ENCODE measurements around the gene NTM.
"Not testable (repeated sequence)": the region's sequence is repeated elsewhere in the genome, so short reads cannot be mapped to it uniquely, and the experiment has no call there.

Gene NTM

GRCh38 chr11:131894615-131895544 lies 524.5 kb downstream of the NTM start:
- DNase-seq (ENCODE audit: low read depth) = no peak

- DNase-seq (ENCODE audit: low read depth) = no peak
Measured at GRCh38 chr11:131895865-131896264, 525.5 kb downstream of the NTM start.

GRCh38 chr11:131896978-131897615 lies 526.7 kb downstream of the NTM start:
- no peak for DNase-seq (ENCODE audit: low read depth)

GRCh38 chr11:131897956-131898355 lies 527.5 kb downstream of the NTM start:
- DNase-seq (ENCODE audit: low read depth) = no peak

- DNase-seq (ENCODE audit: low read depth) = no peak
Measured at GRCh38 chr11:131898949-131899348, 528.5 kb downstream of the NTM start.

- DNase-seq (ENCODE audit: low read depth) = no peak
Measured at GRCh38 chr11:131899950-131900580, 529.6 kb downstream of the NTM start.

- DNase-seq (ENCODE audit: low read depth) = no peak
Measured at GRCh38 chr11:131902421-131902820, 532.0 kb downstream of the NTM start.

GRCh38 chr11:131903074-131903473 lies 532.7 kb downstream of the NTM start:
- DNase-seq (ENCODE audit: low read depth) = no peak

- no peak for DNase-seq (ENCODE audit: low read depth)
Measured at GRCh38 chr11:131904756-131905155, 534.3 kb downstream of the NTM start.

GRCh38 chr11:131906963-131907362 lies 536.5 kb downstream of the NTM start:
- no peak for DNase-seq (ENCODE audit: low read depth)

GRCh38 chr11:131907371-131907770 lies 537.0 kb downstream of the NTM start:
- DNase-seq (ENCODE audit: low read depth) = no peak

- no peak for DNase-seq (ENCODE audit: low read depth)
Measured at GRCh38 chr11:131908316-131908715, 537.9 kb downstream of the NTM start.

- DNase-seq (ENCODE audit: low read depth) = no peak
Measured at GRCh38 chr11:131909426-131910177, 539.2 kb downstream of the NTM start.

- DNase-seq (ENCODE audit: low read depth) = no peak
Measured at GRCh38 chr11:131910178-131910522, 539.7 kb downstream of the NTM start.

GRCh38 chr11:131910523-131911387 lies 540.3 kb downstream of the NTM start:
- no peak for DNase-seq (ENCODE audit: low read depth)

- DNase-seq (ENCODE audit: low read depth) = not testable (repeated sequence)
Measured at GRCh38 chr11:131911388-131912032, 541.1 kb downstream of the NTM start.

GRCh38 chr11:131912134-131912533 lies 541.7 kb downstream of the NTM start:
- DNase-seq (ENCODE audit: low read depth) = no peak

GRCh38 chr11:131913267-131913666 lies 542.9 kb downstream of the NTM start:
- DNase-seq (ENCODE audit: low read depth) = no peak

GRCh38 chr11:131914361-131914774 lies 544.0 kb downstream of the NTM start:
- no peak for DNase-seq (ENCODE audit: low read depth)

- DNase-seq (ENCODE audit: low read depth) = no peak
Measured at GRCh38 chr11:131916638-131917037, 546.2 kb downstream of the NTM start.

Data from activated T-helper 9 cell treated with anti-CD3 and anti-CD28 coated beads, Interleukin-2, amount 50 U/mL, for 16 hours (primary cell).